Activated naive CD8-positive, alpha-beta T cell treated with anti-CD3 and anti-CD28 coated beads, Interleukin-2, amount 50 U/mL, for 16 hours (primary cell): ENCODE measurements around the gene APAF1.
"Not testable (repeated sequence)": the region's sequence is repeated elsewhere in the genome, so short reads cannot be mapped to it uniquely, and the experiment has no call there.

Experiments used
- DNase-seq: peaks from one replicate; pipeline ENCODE4 v3.0.0-alpha.2; 2020; ENCODE audit warnings: low read depth, low spot score

The APAF1 gene

GRCh38 chr12:98727196-98727595 is 82.1 kb downstream of the APAF1 start:
- no peak for DNase-seq

- no peak for DNase-seq
These were observed 85.3 kb downstream of the APAF1 start for GRCh38 chr12:98730412-98730811.

GRCh38 chr12:98733667-98734350 is 88.7 kb downstream of the APAF1 start:
- no peak for DNase-seq

DNA sequence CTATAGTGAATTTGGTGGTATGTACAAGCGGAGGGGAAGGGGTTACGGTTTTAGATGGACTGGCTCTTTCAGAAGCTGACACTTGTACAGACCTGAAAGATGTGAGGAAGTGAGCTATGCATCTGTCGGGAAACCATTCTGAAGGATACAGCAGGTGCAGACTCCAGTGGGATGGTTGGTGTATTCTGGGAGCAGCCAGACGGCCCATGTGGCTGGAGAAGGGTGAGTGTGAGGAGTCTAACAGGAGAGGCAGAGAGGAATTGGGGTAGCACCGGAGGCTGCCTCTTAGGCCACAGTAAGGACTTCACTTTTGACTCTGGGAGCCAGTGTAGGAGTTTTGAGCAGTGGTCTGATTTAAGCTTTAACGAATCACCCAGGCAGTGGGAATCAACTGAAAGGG is 90.7 kb downstream of the APAF1 start:
- DNase-seq, result no peak

DNA sequence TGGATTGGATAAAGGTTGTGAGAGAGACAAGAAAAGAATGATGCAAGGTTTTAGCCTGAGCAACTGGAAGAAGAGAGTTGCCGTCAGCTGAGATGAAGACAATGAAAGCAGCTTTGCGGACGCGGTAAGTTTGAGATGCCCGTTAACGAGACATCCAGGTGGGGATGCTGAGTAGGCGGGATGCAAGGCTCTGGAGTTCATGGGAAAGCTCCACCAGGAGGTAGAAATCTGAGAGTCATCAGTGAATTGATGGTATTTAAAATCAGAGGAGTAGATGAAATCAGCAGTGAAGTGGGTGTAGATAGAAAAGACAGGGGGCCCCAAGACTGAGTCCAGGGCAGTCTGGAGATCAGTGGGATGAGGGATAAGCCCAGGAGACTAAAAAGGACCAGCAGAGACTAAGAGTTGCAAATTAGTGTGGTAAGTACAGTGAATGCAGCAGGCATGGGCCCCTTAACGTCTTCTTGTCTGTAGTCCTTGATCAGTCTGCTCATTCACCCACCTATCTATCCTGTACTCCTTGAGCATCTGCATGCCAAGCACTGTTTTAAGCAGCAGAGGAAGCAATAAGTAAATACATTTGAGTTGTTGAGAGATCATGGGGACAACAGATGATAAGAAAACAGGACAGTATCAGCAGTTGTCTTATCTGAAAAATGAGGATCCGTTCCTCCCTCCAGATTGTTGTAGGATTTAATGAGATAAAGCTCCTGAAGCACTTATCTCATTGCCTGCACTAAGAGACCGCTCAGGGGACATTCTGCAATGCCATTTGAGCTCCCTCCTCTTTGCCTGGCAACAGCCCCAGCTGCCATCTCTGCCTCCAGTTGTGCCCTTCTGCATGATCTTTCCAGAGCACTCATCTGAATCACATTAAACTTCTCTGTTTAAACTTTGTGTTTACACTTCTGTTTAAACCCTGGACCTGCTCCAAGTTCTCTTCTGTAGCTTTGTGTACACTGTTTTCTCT is 91.5 kb downstream of the APAF1 start:
- no peak for DNase-seq

DNA sequence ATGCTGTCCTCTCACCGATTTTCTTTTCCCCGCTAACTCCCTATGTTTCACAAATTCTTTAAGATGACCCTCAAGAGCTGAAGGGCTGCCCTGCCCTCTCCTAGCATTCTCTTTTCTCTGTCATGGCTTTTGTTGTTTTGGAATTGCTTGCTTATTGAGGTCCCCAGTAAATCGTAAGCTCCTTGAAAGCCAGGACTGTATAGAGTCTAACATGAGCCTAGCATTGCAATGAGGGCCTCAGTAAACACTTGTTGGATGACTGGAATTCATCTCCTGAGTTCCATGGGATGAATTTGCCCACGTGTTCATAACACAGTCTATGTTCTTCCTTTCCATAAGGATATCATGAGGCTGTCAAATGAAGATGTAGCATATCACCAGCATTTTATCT is 92.2 kb downstream of the APAF1 start:
- DNase-seq, result no peak

GRCh38 chr12:98738002-98738401 is 92.9 kb downstream of the APAF1 start:
- no peak for DNase-seq

- no peak for DNase-seq
These were observed 93.4 kb downstream of the APAF1 start for GRCh38 chr12:98738539-98738938.

GRCh38 chr12:98740751-98741150 is 95.7 kb downstream of the APAF1 start:
- DNase-seq, result no peak

DNA sequence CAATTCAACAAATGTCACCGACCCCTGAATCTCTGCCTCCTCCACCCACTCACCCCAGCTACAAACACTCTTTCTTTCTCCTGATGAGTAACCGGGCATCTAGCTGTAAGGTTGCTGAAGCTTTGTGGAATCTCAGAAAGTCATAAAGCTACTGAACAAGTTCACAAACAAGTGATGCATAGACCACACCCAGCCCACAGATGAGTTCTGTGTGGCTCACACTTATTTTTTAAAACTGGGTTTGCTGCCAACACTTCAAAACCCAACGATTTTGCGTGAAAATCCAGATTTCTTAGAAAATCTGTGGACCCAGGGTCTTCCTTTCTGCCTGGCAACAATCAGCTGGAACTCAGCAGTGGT is 96.1 kb downstream of the APAF1 start:
- no peak for DNase-seq

GRCh38 chr12:98741556-98742265 is 96.6 kb downstream of the APAF1 start:
- DNase-seq, result no peak

DNA sequence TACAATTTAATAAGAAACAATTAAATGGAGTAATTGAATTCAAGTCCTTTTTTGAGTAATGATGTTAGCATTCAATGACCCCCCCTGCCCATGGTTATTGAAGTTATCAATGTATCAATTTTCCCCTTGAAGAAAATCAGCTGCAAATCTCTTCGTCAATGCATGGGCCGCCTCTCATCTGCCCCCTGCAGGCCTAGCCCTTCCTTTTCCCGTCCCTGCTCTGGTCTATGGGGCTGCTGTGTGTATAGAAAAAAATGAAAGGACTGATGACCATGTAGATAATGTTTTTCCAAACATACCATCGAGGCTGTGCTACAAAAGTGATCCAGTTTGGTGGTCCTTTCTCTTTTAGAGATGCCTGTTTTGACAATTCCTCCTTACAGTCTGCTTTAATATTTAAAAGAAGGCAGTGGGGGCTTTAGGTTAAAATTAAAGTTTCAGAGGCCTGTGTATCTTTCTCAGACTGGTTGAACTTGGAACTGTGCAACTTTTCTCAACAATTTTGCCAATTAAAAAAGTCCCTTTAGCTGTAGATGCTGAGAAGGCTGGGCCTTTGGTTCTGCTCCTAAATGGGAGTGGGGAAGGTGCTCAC is 98.4 kb downstream of the APAF1 start:
- no peak for DNase-seq

- DNase-seq, result no peak
These were observed 99.6 kb downstream of the APAF1 start for GRCh38 chr12:98744680-98745079.

- DNase-seq, result no peak
These were observed 100.7 kb downstream of the APAF1 start for GRCh38 chr12:98745578-98746391.

DNA sequence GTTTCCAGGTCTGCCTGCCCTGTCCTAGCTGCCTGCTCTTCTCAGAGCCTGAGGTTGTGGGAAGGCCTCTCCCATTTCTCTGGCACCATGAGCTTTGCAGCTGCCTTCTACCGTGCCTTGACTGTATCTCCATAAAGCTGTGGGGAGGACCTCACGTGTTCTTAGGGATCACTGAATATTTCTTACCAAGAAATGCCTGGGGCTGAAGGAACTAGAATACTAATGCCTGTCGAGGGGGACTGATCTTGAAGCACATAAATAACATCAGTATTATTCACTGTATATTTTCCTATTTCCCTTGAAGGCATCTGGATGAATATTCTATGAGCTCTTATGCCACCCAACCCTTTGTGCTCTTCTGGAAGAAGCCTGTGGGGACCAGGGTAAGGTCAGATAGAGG is 103.4 kb downstream of the APAF1 start:
- DNase-seq, result no peak

- no peak for DNase-seq
These were observed 105.4 kb downstream of the APAF1 start for GRCh38 chr12:98750511-98750910.

GRCh38 chr12:98751580-98752115 is 106.6 kb downstream of the APAF1 start:
- DNase-seq, result no peak

- no peak for DNase-seq
These were observed 107.6 kb downstream of the APAF1 start for GRCh38 chr12:98752726-98753125.

DNA sequence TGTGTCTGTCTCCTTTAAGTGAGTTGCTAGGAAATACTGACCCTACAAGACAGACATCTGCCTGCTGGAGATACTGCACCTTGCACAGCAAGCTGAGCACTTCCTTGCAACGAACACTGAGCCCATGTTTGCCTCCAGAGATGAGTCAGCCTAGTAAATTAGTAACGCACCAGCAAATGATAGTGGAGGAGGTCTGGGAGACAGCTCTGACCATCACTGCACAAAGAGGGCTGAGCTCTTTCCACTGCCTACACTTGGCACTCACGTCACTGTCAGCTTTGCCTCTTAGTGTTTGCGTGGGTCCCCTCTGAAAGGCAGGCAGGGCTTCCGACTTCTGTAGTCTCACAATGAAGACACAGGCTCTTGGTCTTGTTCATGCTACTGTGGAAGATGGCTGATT is 109.0 kb downstream of the APAF1 start:
- DNase-seq, result no peak

GRCh38 chr12:98755855-98756254 is 110.8 kb downstream of the APAF1 start:
- not testable (repeated sequence) for DNase-seq

DNA sequence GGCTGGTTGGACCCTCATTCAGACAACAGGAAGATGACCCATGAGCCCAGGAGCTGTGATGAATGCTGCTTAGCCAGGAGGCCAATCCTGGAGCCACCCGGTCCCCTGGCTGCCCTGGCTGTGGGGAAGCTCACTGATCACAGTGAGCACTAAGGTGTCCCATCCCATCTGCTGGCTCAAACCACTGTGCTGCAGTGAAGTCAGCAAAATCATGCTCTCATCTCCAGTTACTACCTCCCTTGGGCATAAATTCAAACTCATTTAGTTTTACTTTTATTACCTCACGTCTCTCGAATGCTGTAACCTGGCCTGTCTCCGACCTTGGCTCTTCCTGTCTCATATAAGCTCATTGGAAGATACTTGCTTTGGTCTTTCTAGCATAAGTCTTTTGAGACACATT is 112.4 kb downstream of the APAF1 start:
- DNase-seq, result no peak
